ENCODE data around the gene E2F4.

E2F4 gene

GRCh38 chr16:67170949-67171649 is 20.9 kb upstream of the E2F4 start:
- no peak for TF ChIP-seq CTCF (conservative IDR thresholded peaks at IDR 0.05; ENCODE audit: low read depth)

GRCh38 chr16:67173323-67173722 is 18.6 kb upstream of the E2F4 start:
- ChIA-PET CTCF (interaction anchor here (1.9 kb wide), 1 partner anchor 18 kb away, joined by 5 read pairs; no protein-coding TSS in a partner anchor), POLR2A (ENCODE audit: low non-redundant PET) (no interaction called here)
- no peak for DNase-seq (ENCODE audit: low spot score)
- TF ChIP-seq CTCF (conservative IDR thresholded peaks at IDR 0.05; ENCODE audit: low read depth) = no peak
- peak overlapping the region; percentile 98 for H3K27ac ChIP-seq

More at GRCh38 chr16:67170949-67171649, 20.9 kb upstream of the E2F4 start:
- peak overlapping the region; percentile 98 for H3K27ac ChIP-seq
- CTCF ChIA-PET = interaction anchor here (0.7 to 1.4 kb wide), 4 partner anchors 14 to 29 kb away, joined by 3 to 9 read pairs (median 5); no protein-coding TSS in a partner anchor
- no peak for DNase-seq (ENCODE audit: low spot score)
- POLR2A ChIA-PET (ENCODE audit: low non-redundant PET) = interaction anchor here (0.6 to 1.2 kb wide), 4 partner anchors 10 to 217 kb away, joined by 3 to 4 read pairs (median 4); partner anchors contain the start of gene B3GNT9

GRCh38 chr16:67173808-67174705 is 17.9 kb upstream of the E2F4 start:
- peak; percentile 16; the same call in 1 of the 2 replicates for TF ChIP-seq CTCF (conservative IDR thresholded peaks at IDR 0.05; ENCODE audit: low read depth)
- POLR2A ChIA-PET (ENCODE audit: low non-redundant PET) = interaction anchor here (1.4 kb wide), 1 partner anchor 11 kb away, joined by 6 read pairs; no protein-coding TSS in a partner anchor
- DNase-seq (ENCODE audit: low spot score) = peak; percentile 83
- CTCF ChIA-PET = interaction anchor here (0.6 to 1.9 kb wide), 5 partner anchors 11 to 157 kb away, joined by 3 to 5 read pairs (median 5); no protein-coding TSS in a partner anchor
- peak overlapping the region; percentile 98 for H3K27ac ChIP-seq

GRCh38 chr16:67174706-67175231 is 17.2 kb upstream of the E2F4 start:
- DNase-seq (ENCODE audit: low spot score) = no peak
- no peak for TF ChIP-seq CTCF (conservative IDR thresholded peaks at IDR 0.05; ENCODE audit: low read depth)
- ChIA-PET CTCF (interaction anchor here (0.6 to 2.0 kb wide), 6 partner anchors 10 to 158 kb away, joined by 3 to 9 read pairs (median 5); no protein-coding TSS in a partner anchor), POLR2A (ENCODE audit: low non-redundant PET) (interaction anchor here (1.4 kb wide), 1 partner anchor 11 kb away, joined by 6 read pairs; no protein-coding TSS in a partner anchor)
- peak overlapping the region; percentile 98 for H3K27ac ChIP-seq

GRCh38 chr16:67176662-67177061 is 15.3 kb upstream of the E2F4 start:
- peak overlapping the region; percentile 98 for H3K27ac ChIP-seq
- ChIA-PET CTCF (interaction anchor here (2.0 kb wide), 2 partner anchors 8 to 21 kb away, joined by 8 to 9 read pairs; no protein-coding TSS in a partner anchor), POLR2A (ENCODE audit: low non-redundant PET) (no interaction called here)
- no peak for DNase-seq (ENCODE audit: low spot score)
- no peak for TF ChIP-seq CTCF (conservative IDR thresholded peaks at IDR 0.05; ENCODE audit: low read depth)
